SH-SY5Y (cell line): Measurements from ENCODE around the gene CREB3.

Source experiments
- GATA2 ChIP-seq: IDR thresholded peaks from 2 replicates; pipeline ENCODE4 v1.6.1; 2011; ENCODE audit warnings: mild to moderate bottlenecking, low read depth, low read length
- GATA3 ChIP-seq: IDR thresholded peaks from 2 replicates; pipeline ENCODE4 v1.6.1; 2011; ENCODE audit warnings: low read depth, mild to moderate bottlenecking, low read length, moderate library complexity

DNA sequence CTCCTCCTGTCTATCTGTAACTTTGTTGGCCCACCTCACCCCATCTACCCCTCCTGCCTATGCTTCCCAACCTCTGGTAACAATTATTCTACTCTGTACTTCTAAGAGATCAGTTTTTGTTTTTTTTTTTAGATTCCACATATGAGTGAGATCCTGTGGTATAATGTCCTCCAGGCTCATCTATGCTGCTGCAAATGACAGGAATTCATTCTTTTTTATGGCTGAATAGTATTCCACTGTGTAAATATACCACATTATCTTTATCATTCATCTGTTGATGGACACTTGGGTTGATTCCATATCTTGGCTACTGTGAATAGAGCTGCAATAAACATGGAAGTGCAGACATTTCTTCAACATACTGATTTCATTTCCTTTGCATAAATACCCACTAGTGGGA, 51.0 kb downstream of the CREB3 start:
- no peak for TF ChIP-seq GATA2
- TF ChIP-seq GATA3 = no peak
